Measurements from ENCODE around the gene FOXP1.

The FOXP1 gene

GRCh38 chr3:71502066-71502625 is 81.4 kb downstream of the FOXP1 start:
- H3K9me3 ChIP-seq (ENCODE audit: control insufficient read depth in 5 of 5, low read length in 5 of 5), result no peaks in the 10 kb centered on the region
- no peak overlapping the region for H3K9ac ChIP-seq (ENCODE audit: low read length in 5 of 5)
- H3K27me3 ChIP-seq (ENCODE audit: control insufficient read depth in 5 of 5, insufficient read depth in 4 of 5, low read length in 5 of 5), result no peaks in the 10 kb centered on the region
- H3K4me1 ChIP-seq (ENCODE audit: control insufficient read depth in 5 of 5, insufficient read depth in 5 of 5, low read length in 5 of 5), result peaks cover 0 to 3% (median 0%) of the 10 kb centered on the region in 5 donors
- H3K27ac ChIP-seq (ENCODE audit: low read depth, low read length), result no peak overlapping the region
- no peaks in the 10 kb centered on the region for H3K36me3 ChIP-seq (ENCODE audit: control insufficient read depth in 5 of 5, insufficient read depth in 5 of 5, low read length in 5 of 5)
- H3K4me3 ChIP-seq (ENCODE audit: low read depth in 1 of 5, low read length in 5 of 5), result no peak overlapping the region

DNA sequence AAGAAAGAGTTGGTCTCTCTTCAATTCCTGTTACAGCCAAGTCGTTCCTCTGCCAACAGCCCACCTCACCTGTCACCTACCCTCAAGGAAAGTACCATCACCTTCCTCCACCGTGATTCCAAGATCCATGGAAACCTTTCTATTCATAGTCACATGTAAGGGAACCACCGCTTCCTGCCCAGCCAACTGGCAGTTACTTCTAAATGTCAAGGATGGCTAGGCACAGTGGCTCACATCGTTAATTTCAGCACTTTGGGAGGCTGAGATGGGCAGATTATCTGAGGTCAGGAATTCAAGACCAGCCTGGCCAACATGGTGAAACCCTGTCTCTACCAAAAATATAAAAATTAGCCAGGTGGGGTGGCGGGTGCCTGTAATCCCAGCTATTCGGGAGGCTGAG is 82.8 kb downstream of the FOXP1 start:
- Histone ChIP-seq H3K4me1 (ENCODE audit: control insufficient read depth in 5 of 5, insufficient read depth in 5 of 5, low read length in 5 of 5) (peaks cover 0 to 5% (median 2%) of the 10 kb centered on the region in 5 donors), H3K9ac (ENCODE audit: low read length in 5 of 5) (no peak overlapping the region), H3K4me3 (ENCODE audit: low read depth in 1 of 5, low read length in 5 of 5) (no peak overlapping the region), H3K9me3 (ENCODE audit: control insufficient read depth in 5 of 5, low read length in 5 of 5) (no peaks in the 10 kb centered on the region), H3K27ac (ENCODE audit: low read depth, low read length) (no peak overlapping the region), H3K36me3 (ENCODE audit: control insufficient read depth in 5 of 5, insufficient read depth in 5 of 5, low read length in 5 of 5) (no peaks in the 10 kb centered on the region), H3K27me3 (ENCODE audit: control insufficient read depth in 5 of 5, insufficient read depth in 4 of 5, low read length in 5 of 5) (no peaks in the 10 kb centered on the region)

- H3K4me3 ChIP-seq (ENCODE audit: low read depth in 1 of 5, low read length in 5 of 5), result no peak overlapping the region
- H3K27ac ChIP-seq (ENCODE audit: low read depth, low read length), result no peak overlapping the region
- H3K9ac ChIP-seq (ENCODE audit: low read length in 5 of 5), result no peak overlapping the region
- H3K36me3 ChIP-seq (ENCODE audit: control insufficient read depth in 5 of 5, insufficient read depth in 5 of 5, low read length in 5 of 5), result no peaks in the 10 kb centered on the region
- no peaks in the 10 kb centered on the region for H3K27me3 ChIP-seq (ENCODE audit: control insufficient read depth in 5 of 5, insufficient read depth in 4 of 5, low read length in 5 of 5)
- H3K9me3 ChIP-seq (ENCODE audit: control insufficient read depth in 5 of 5, low read length in 5 of 5), result no peaks in the 10 kb centered on the region
- H3K4me1 ChIP-seq (ENCODE audit: control insufficient read depth in 5 of 5, insufficient read depth in 5 of 5, low read length in 5 of 5), result peaks cover 0 to 5% (median 2%) of the 10 kb centered on the region in 5 donors
Measured at GRCh38 chr3:71499227-71499876, 84.2 kb downstream of the FOXP1 start.

DNA sequence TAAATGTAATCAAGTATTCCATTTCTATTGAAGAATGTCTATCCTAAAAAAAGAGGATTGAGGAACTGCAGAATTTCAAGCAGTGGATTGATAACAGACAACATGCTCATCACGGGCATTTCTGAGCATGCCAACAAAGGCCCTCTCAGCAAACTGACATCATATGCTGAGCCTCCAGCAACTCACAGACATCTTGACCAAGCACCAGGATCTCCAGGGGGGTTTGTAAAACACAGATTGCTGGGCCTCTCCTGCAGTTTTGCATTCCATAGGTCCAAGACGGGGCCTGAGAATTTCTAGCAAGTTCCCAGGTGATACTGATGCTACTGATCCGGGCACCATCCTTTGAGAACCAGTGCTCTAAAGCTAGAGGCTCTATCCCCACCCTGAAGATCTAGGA is 85.0 kb downstream of the FOXP1 start:
- Histone ChIP-seq H3K4me3 (ENCODE audit: low read depth in 1 of 5, low read length in 5 of 5) (no peak overlapping the region), H3K9me3 (ENCODE audit: control insufficient read depth in 5 of 5, low read length in 5 of 5) (no peaks in the 10 kb centered on the region), H3K9ac (ENCODE audit: low read length in 5 of 5) (no peak overlapping the region), H3K27me3 (ENCODE audit: control insufficient read depth in 5 of 5, insufficient read depth in 4 of 5, low read length in 5 of 5) (no peaks in the 10 kb centered on the region), H3K27ac (ENCODE audit: low read depth, low read length) (no peak overlapping the region), H3K36me3 (ENCODE audit: control insufficient read depth in 5 of 5, insufficient read depth in 5 of 5, low read length in 5 of 5) (no peaks in the 10 kb centered on the region), H3K4me1 (ENCODE audit: control insufficient read depth in 5 of 5, insufficient read depth in 5 of 5, low read length in 5 of 5) (peaks cover 0 to 5% (median 0%) of the 10 kb centered on the region in 5 donors)

GRCh38 chr3:71497971-71498444 is 85.5 kb downstream of the FOXP1 start:
- H3K9me3 ChIP-seq (ENCODE audit: control insufficient read depth in 5 of 5, low read length in 5 of 5), result no peaks in the 10 kb centered on the region
- no peak overlapping the region for H3K4me3 ChIP-seq (ENCODE audit: low read depth in 1 of 5, low read length in 5 of 5)
- H3K27ac ChIP-seq (ENCODE audit: low read depth, low read length), result no peak overlapping the region
- H3K27me3 ChIP-seq (ENCODE audit: control insufficient read depth in 5 of 5, insufficient read depth in 4 of 5, low read length in 5 of 5), result no peaks in the 10 kb centered on the region
- H3K36me3 ChIP-seq (ENCODE audit: control insufficient read depth in 5 of 5, insufficient read depth in 5 of 5, low read length in 5 of 5), result peaks cover 0 to 3% (median 0%) of the 10 kb centered on the region in 5 donors
- H3K9ac ChIP-seq (ENCODE audit: low read length in 5 of 5), result no peak overlapping the region
- H3K4me1 ChIP-seq (ENCODE audit: control insufficient read depth in 5 of 5, insufficient read depth in 5 of 5, low read length in 5 of 5), result peaks cover 0 to 5% (median 0%) of the 10 kb centered on the region in 5 donors

DNA sequence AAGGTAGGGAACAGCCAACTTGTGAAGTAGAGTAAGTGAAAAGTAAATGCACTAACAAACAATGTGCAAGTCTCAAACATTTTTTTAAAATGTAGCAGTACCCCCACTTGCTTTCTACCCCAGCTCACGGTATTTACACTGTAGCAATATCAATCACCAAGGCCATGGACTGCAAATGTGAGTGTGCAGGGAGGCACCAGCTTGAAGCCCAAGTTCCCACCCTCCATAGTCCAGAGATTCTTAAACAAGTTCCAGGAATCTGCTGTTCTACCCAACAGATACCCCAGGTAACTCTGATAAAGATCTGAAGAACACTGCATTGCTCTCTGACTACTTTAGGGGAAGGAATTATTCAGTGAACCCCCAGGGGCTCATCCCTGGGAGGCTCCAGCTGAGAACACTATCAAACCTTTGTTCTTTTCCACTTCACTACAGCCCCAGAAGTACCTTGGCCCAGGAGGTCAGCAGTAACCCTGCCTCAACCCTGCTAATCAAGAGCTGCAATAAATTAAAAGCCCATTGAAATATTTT is 86.1 kb downstream of the FOXP1 start:
- Histone ChIP-seq H3K4me1 (ENCODE audit: control insufficient read depth in 5 of 5, insufficient read depth in 5 of 5, low read length in 5 of 5) (peaks cover 0 to 5% (median 0%) of the 10 kb centered on the region in 5 donors), H3K4me3 (ENCODE audit: low read depth in 1 of 5, low read length in 5 of 5) (no peak overlapping the region), H3K27ac (ENCODE audit: low read depth, low read length) (no peak overlapping the region), H3K9me3 (ENCODE audit: control insufficient read depth in 5 of 5, low read length in 5 of 5) (no peaks in the 10 kb centered on the region), H3K27me3 (ENCODE audit: control insufficient read depth in 5 of 5, insufficient read depth in 4 of 5, low read length in 5 of 5) (no peaks in the 10 kb centered on the region), H3K36me3 (ENCODE audit: control insufficient read depth in 5 of 5, insufficient read depth in 5 of 5, low read length in 5 of 5) (peaks cover 0 to 5% (median 0%) of the 10 kb centered on the region in 5 donors), H3K9ac (ENCODE audit: low read length in 5 of 5) (no peak overlapping the region)

- peaks cover 0 to 5% (median 0%) of the 10 kb centered on the region in 5 donors for H3K4me1 ChIP-seq (ENCODE audit: control insufficient read depth in 5 of 5, insufficient read depth in 5 of 5, low read length in 5 of 5)
- peaks cover 0 to 10% (median 4%) of the 10 kb centered on the region in 5 donors for H3K36me3 ChIP-seq (ENCODE audit: control insufficient read depth in 5 of 5, insufficient read depth in 5 of 5, low read length in 5 of 5)
- peaks cover 0 to 5% (median 0%) of the 10 kb centered on the region in 5 donors for H3K9me3 ChIP-seq (ENCODE audit: control insufficient read depth in 5 of 5, low read length in 5 of 5)
- no peak overlapping the region for H3K9ac ChIP-seq (ENCODE audit: low read length in 5 of 5)
- H3K4me3 ChIP-seq (ENCODE audit: low read depth in 1 of 5, low read length in 5 of 5), result peak overlapping the region in 2 of 5 donors; percentile 40 to 45
- no peak overlapping the region for H3K27ac ChIP-seq (ENCODE audit: low read depth, low read length)
- no peaks in the 10 kb centered on the region for H3K27me3 ChIP-seq (ENCODE audit: control insufficient read depth in 5 of 5, insufficient read depth in 4 of 5, low read length in 5 of 5)
Measured at GRCh38 chr3:71495708-71496472, 87.6 kb downstream of the FOXP1 start.

DNA sequence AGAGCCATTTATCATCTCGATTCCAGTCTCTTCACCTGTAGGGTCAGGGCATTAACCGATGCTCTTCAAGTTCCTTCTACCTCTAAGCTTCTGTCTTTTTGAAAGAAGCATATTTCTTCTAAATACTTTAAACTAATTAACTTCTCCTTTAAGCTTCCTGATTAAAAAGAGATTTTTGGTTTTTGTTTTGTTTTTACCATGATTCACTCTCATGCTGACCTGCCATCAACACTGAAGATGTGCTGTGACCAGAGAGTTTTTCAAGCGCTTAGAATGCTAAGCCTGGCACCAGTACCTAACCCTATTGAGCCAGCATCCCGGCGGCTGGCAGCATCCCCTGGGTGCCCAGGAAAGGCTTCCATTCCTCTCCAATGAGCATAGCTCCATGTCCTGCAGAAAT is 89.3 kb downstream of the FOXP1 start:
- H3K27me3 ChIP-seq (ENCODE audit: control insufficient read depth in 5 of 5, insufficient read depth in 4 of 5, low read length in 5 of 5), result no peaks in the 10 kb centered on the region
- no peak overlapping the region for H3K27ac ChIP-seq (ENCODE audit: low read depth, low read length)
- peaks cover 0 to 10% (median 5%) of the 10 kb centered on the region in 5 donors for H3K36me3 ChIP-seq (ENCODE audit: control insufficient read depth in 5 of 5, insufficient read depth in 5 of 5, low read length in 5 of 5)
- no peak overlapping the region for H3K9ac ChIP-seq (ENCODE audit: low read length in 5 of 5)
- peaks cover 0 to 5% (median 0%) of the 10 kb centered on the region in 5 donors for H3K9me3 ChIP-seq (ENCODE audit: control insufficient read depth in 5 of 5, low read length in 5 of 5)
- no peak overlapping the region for H3K4me3 ChIP-seq (ENCODE audit: low read depth in 1 of 5, low read length in 5 of 5)
- peaks cover 0 to 5% (median 0%) of the 10 kb centered on the region in 5 donors for H3K4me1 ChIP-seq (ENCODE audit: control insufficient read depth in 5 of 5, insufficient read depth in 5 of 5, low read length in 5 of 5)

DNA sequence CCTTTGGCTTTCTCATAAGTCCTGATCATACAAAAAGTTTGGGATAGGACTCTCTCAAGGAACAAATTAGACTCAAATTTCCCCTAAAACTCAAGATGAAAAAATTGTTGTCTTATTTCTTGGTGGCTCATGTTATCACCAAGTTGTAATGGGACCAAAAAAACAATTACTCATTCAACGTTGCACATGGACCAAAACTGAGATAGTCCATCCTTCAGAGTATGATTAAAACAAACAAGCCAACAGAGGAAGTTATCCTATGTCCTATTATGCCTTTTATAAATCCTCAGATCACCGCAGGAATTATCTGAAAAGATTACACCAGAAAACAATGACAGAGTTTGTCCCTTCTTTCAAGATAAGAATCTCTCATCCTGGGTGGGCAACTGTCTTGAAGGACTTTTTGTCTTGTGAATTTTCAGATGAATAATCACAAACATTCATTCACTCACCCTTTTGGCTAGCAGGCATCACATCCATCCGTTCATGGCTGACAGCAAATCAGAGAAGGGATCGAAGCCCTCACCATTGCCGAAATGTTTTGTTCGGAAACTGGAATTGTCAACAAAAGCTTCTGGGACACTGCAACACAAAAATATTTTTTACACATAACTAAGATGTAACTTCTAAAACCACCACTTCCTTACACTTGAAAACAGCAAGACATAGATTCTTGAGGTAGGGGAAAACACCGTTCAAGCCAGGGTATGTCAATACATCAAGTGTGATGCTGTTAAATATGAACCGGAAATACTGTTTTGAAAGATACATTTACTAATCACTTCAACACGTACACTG is 90.4 kb downstream of the FOXP1 start:
- Histone ChIP-seq H3K4me3 (ENCODE audit: low read depth in 1 of 5, low read length in 5 of 5) (no peak overlapping the region), H3K36me3 (ENCODE audit: control insufficient read depth in 5 of 5, insufficient read depth in 5 of 5, low read length in 5 of 5) (peaks cover 0 to 14% (median 5%) of the 10 kb centered on the region in 5 donors), H3K27ac (ENCODE audit: low read depth, low read length) (no peak overlapping the region), H3K9ac (ENCODE audit: low read length in 5 of 5) (no peak overlapping the region), H3K27me3 (ENCODE audit: control insufficient read depth in 5 of 5, insufficient read depth in 4 of 5, low read length in 5 of 5) (no peaks in the 10 kb centered on the region), H3K4me1 (ENCODE audit: control insufficient read depth in 5 of 5, insufficient read depth in 5 of 5, low read length in 5 of 5) (peaks cover 0 to 5% (median 0%) of the 10 kb centered on the region in 5 donors), H3K9me3 (ENCODE audit: control insufficient read depth in 5 of 5, low read length in 5 of 5) (peaks cover 0 to 5% (median 0%) of the 10 kb centered on the region in 5 donors)

Measured in subcutaneous abdominal adipose tissue (tissue), 5 donors.